Measurements from ENCODE around the gene BCAS3.

- TF ChIP-seq CTCF (IDR thresholded peaks at IDR 0.05) (no peak), POLR2A (IDR thresholded peaks at IDR 0.05) (no peak), EP300 (IDR thresholded peaks at IDR 0.05; ENCODE audit: low read depth) (no peak), POLR2AphosphoS5 (IDR thresholded peaks at IDR 0.05) (no peak)
Observed at GRCh38 chr17:60712675-60713074, 35.0 kb downstream of the BCAS3 start.

Measured in transverse colon (tissue), 4 donors.